ENCODE measurements around the gene UAP1L1. TPM values are rescaled to one million over a fixed set of nuclear protein-coding genes. Genes with fewer than 3 reads are reported as not detected.
A peak's percentile ranks its signal among the peaks of the same experiment; 100 is the strongest.

UAP1L1 gene
- total RNA-seq, 4 donors from 2014 or later = 5.0 to 10.1 (median 6.8) TPM

- no peak for DNase-seq (ENCODE audit: low spot score in 2 of 2)
- peaks cover 39% of the 10 kb centered on the region for H3K27me3 ChIP-seq
- 3% methylated on average over 15 of the region's 57 CpGs for WGBS
Observed at GRCh38 chr9:137046088-137046787, 31.1 kb upstream of the UAP1L1 start, which contains the start of gene NPDC1. NPDC1 (minus strand) TSS chr9:137046177; CDS start chr9:137045989, 188 bp downstream.

GRCh38 chr9:137048655-137049543 is 28.4 kb upstream of the UAP1L1 start:
- peaks cover 51% of the 10 kb centered on the region for H3K4me1 ChIP-seq
- no peaks in the 10 kb centered on the region for H3K36me3 ChIP-seq
- no peak overlapping the region for H3K27ac ChIP-seq
- TF ChIP-seq EP300 (IDR thresholded peaks at IDR 0.05) = no peak
- TF ChIP-seq POLR2AphosphoS5 (IDR thresholded peaks at IDR 0.05) = no peak
- TF ChIP-seq CTCF (IDR thresholded peaks at IDR 0.05) = no peak
- TF ChIP-seq POLR2A (IDR thresholded peaks at IDR 0.05) = no peak
- WGBS = 49% methylated on average over 22 of the region's 72 CpGs
- H3K27me3 ChIP-seq = peaks cover 63% of the 10 kb centered on the region
- no peak for DNase-seq (ENCODE audit: low spot score in 2 of 2)
- H3K9me3 ChIP-seq = no peaks in the 10 kb centered on the region
- no peak overlapping the region for H3K4me3 ChIP-seq

More at GRCh38 chr9:137046088-137046787, 31.1 kb upstream of the UAP1L1 start, which contains the start of gene NPDC1:
- H3K4me3 ChIP-seq = peak within 1 kb of the TSS; percentile 69
- peak; percentile 53 to 91 for TF ChIP-seq CTCF (IDR thresholded peaks at IDR 0.05)
- no peak for TF ChIP-seq POLR2AphosphoS5 (IDR thresholded peaks at IDR 0.05)
- H3K9me3 ChIP-seq = no peaks in the 10 kb centered on the region
- no peaks in the 10 kb centered on the region for H3K36me3 ChIP-seq
- peaks cover 39% of the 10 kb centered on the region for H3K4me1 ChIP-seq
- H3K27ac ChIP-seq = peak within 1 kb of the TSS; percentile 41

- H3K4me1 ChIP-seq = peaks cover 52% of the 10 kb centered on the region
- DNase-seq (ENCODE audit: low spot score in 2 of 2) = no peak
- TF ChIP-seq CTCF (IDR thresholded peaks at IDR 0.05) (peak in 1 of 2 donors; percentile 46), POLR2A (IDR thresholded peaks at IDR 0.05) (no peak)
- H3K9me3 ChIP-seq = no peaks in the 10 kb centered on the region
- peaks cover 65% of the 10 kb centered on the region for H3K27me3 ChIP-seq
- no peaks in the 10 kb centered on the region for H3K36me3 ChIP-seq
- H3K27ac ChIP-seq = no peak overlapping the region
- H3K4me3 ChIP-seq = no peak overlapping the region
- WGBS = 62% methylated on average over 29 of the region's 38 CpGs
Observed at GRCh38 chr9:137049544-137050449, 27.5 kb upstream of the UAP1L1 start.

- no peak overlapping the region for H3K4me3 ChIP-seq
- no peak for TF ChIP-seq POLR2AphosphoS5 (IDR thresholded peaks at IDR 0.05)
- TF ChIP-seq EP300 (IDR thresholded peaks at IDR 0.05) = no peak
- H3K27ac ChIP-seq = no peak overlapping the region
- no peak for DNase-seq (ENCODE audit: low spot score in 2 of 2)
- H3K9me3 ChIP-seq = no peaks in the 10 kb centered on the region
- no peaks in the 10 kb centered on the region for H3K36me3 ChIP-seq
- WGBS = 96% methylated on average over 3 of the region's 5 CpGs
- peaks cover 65% of the 10 kb centered on the region for H3K27me3 ChIP-seq
- H3K4me1 ChIP-seq = peaks cover 53% of the 10 kb centered on the region
Observed at GRCh38 chr9:137050570-137050969, 26.7 kb upstream of the UAP1L1 start.

GRCh38 chr9:137051145-137051724 is 26.1 kb upstream of the UAP1L1 start:
- TF ChIP-seq POLR2A (IDR thresholded peaks at IDR 0.05) = no peak
- TF ChIP-seq EP300 (IDR thresholded peaks at IDR 0.05) = no peak
- no peak for TF ChIP-seq CTCF (IDR thresholded peaks at IDR 0.05)
- no peak for TF ChIP-seq POLR2AphosphoS5 (IDR thresholded peaks at IDR 0.05)
- Histone ChIP-seq H3K27ac (no peak overlapping the region), H3K4me3 (no peak overlapping the region), H3K27me3 (peaks cover 62% of the 10 kb centered on the region), H3K4me1 (peaks cover 54% of the 10 kb centered on the region), H3K9me3 (no peaks in the 10 kb centered on the region), H3K36me3 (no peaks in the 10 kb centered on the region)
- 90% methylated on average over 6 of the region's 17 CpGs for WGBS
- DNase-seq (ENCODE audit: low spot score in 2 of 2) = no peak

Data from suprapubic skin (tissue), 4 donors.